HepG2 (cell line): ENCODE results near the gene NARS2.

ENCODE experiments used
- CTCF ChIP-seq: sonication (generic); formaldehyde crosslinking; IDR thresholded peaks from 2 replicates; pipeline ENCODE4 v1.5.0; 2020; ENCODE audit warnings: mild to moderate bottlenecking, missing genetic modification reagents, moderate library complexity
- FOXA3 ChIP-seq: IDR thresholded peaks from 2 replicates; pipeline ENCODE4 v1.6.1; 2016; ENCODE audit warnings: missing genetic modification reagents, missing compliant biosample characterization
- FOXP4 ChIP-seq: sonication (generic); formaldehyde crosslinking; IDR thresholded peaks from 2 replicates; pipeline ENCODE4 v1.4.0; 2020; ENCODE audit warnings: missing genetic modification reagents
- GABPA ChIP-seq, 2 experiments: IDR thresholded peaks; 2 replicates each; pipeline ENCODE4 v1.6.1; 2011 to 2016; ENCODE audit warnings: low read depth in 2 of 2, low read length in 1 of 2, missing biosample characterization in 1 of 2, missing genetic modification characterization in 1 of 2
- IRX3 ChIP-seq: sonication (generic); formaldehyde crosslinking; IDR thresholded peaks from 2 replicates; pipeline ENCODE4 v1.8.1; 2023; ENCODE audit warnings: mild to moderate bottlenecking, low read depth, missing genetic modification reagents, borderline replicate concordance
- KMT2A ChIP-seq: sonication (generic); formaldehyde crosslinking; IDR thresholded peaks from 2 replicates; pipeline ENCODE4 v1.4.0; 2020; ENCODE audit warnings: missing genetic modification reagents
- POLR2AphosphoS5 ChIP-seq: IDR thresholded peaks from 2 replicates; pipeline ENCODE4 v1.6.1; 2012; ENCODE audit warnings: low read depth, low read length
- SOX6 ChIP-seq, 2 experiments: fragments of 450-650 bp in 1 of 2; sonication (generic) in 1 of 2; formaldehyde crosslinking in 1 of 2; IDR thresholded peaks; 2 replicates each; pipeline versions ENCODE4 v1.4.0 to v1.6.1; 2017 to 2020; ENCODE audit warnings: antibody characterized with exemption in 1 of 2, mild to moderate bottlenecking in 1 of 2, missing genetic modification reagents in 1 of 2
- ZBTB10 ChIP-seq: sonication (generic); formaldehyde crosslinking; IDR thresholded peaks from 2 replicates; pipeline ENCODE4 v1.4.0; 2020; ENCODE audit warnings: missing genetic modification reagents, borderline replicate concordance
- ZNF292 ChIP-seq: sonication (generic); formaldehyde crosslinking; IDR thresholded peaks from 2 replicates; pipeline ENCODE4 v1.8.1; 2022; ENCODE audit warnings: mild to moderate bottlenecking, low read depth, missing genetic modification reagents, borderline replicate concordance
- ZNF607 ChIP-seq: sonication (generic); formaldehyde crosslinking; IDR thresholded peaks from 2 replicates; pipeline ENCODE4 v1.5.1; 2020; ENCODE audit warnings: missing genetic modification reagents, mild to moderate bottlenecking, borderline replicate concordance

GRCh38 chr11:78460471-78460870 lies 114.2 kb downstream of the NARS2 start:
- TF ChIP-seq FOXA3 (CRISPR knock-in tag) (no peak), IRX3 (no peak), POLR2AphosphoS5 (no peak), SOX6 (IDR thresholded peaks at IDR 0.05) (no peak), SOX6 (CRISPR knock-in tag; IDR thresholded peaks at IDR 0.05) (no peak), FOXP4 (CRISPR knock-in tag) (no peak), ZBTB10 (CRISPR knock-in tag) (no peak), CTCF (CRISPR knock-in tag) (no peak), ZNF607 (no peak), ZNF292 (CRISPR knock-in tag) (no peak), KMT2A (no peak), GABPA (IDR thresholded peaks at IDR 0.05; ENCODE audit: low read depth, low read length) (no peak), GABPA (CRISPR knock-in tag; IDR thresholded peaks at IDR 0.05; ENCODE audit: low read depth) (no peak)
